Endodermal cell (in vitro differentiated cells): ENCODE measurements around the gene TNFAIP8L1. TPM values are rescaled to one million over a fixed set of nuclear protein-coding genes. Genes with fewer than 3 reads are reported as not detected.
A peak's percentile ranks its signal among the peaks of the same experiment; 100 is the strongest.

Source experiments
- DNase-seq: peaks from one replicate; pipeline ENCODE4 v3.0.0-alpha.2; 2017
- H3K27ac ChIP-seq: 2 replicates; pipeline ENCODE4 v1.5.1; 2013; ENCODE audit warnings: mild to moderate bottlenecking, low read depth, low read length, moderate library complexity
- H3K27me3 ChIP-seq: 2 replicates; pipeline ENCODE4 v1.6.1; 2013; ENCODE audit warnings: mild to moderate bottlenecking, low read length, moderate library complexity; ENCODE audit not compliant: insufficient read depth, control insufficient read depth, poor library complexity, severe bottlenecking
- H3K36me3 ChIP-seq: 2 replicates; pipeline ENCODE4 v1.7.0; 2013; ENCODE audit warnings: mild to moderate bottlenecking, low read length, moderate library complexity; ENCODE audit not compliant: control insufficient read depth, insufficient read depth
- H3K4me1 ChIP-seq: one replicate; pipeline ENCODE4 v1.7.0; 2013; ENCODE audit warnings: low read length; ENCODE audit not compliant: control insufficient read depth, insufficient read depth
- H3K4me3 ChIP-seq: 2 replicates; pipeline ENCODE4 v1.5.1; 2013; ENCODE audit warnings: mild to moderate bottlenecking, low read length, moderate library complexity
- H3K9ac ChIP-seq: 2 replicates; pipeline ENCODE4 v1.6.1; 2013; ENCODE audit warnings: mild to moderate bottlenecking, low read length, moderate library complexity; ENCODE audit not compliant: poor library complexity, severe bottlenecking; ENCODE audit errors: extremely low read depth
- H3K9me3 ChIP-seq: 2 replicates; pipeline ENCODE4 v1.6.1; 2013; ENCODE audit warnings: mild to moderate bottlenecking, low read length, moderate library complexity; ENCODE audit not compliant: control insufficient read depth
- H3K27ac Mint-ChIP-seq: 2 replicates; pipeline ENCODE4 v1.8.0; 2020; ENCODE audit warnings: mixed read lengths
- H3K27me3 Mint-ChIP-seq: 2 replicates; pipeline ENCODE4 v1.8.0; 2021; ENCODE audit warnings: mild to moderate bottlenecking, mixed read lengths; ENCODE audit not compliant: insufficient read depth
- H3K36me3 Mint-ChIP-seq: 2 replicates; pipeline ENCODE4 v1.8.0; 2020; ENCODE audit warnings: low read depth, mixed read lengths
- H3K4me1 Mint-ChIP-seq: 2 replicates; pipeline ENCODE4 v1.8.0; 2020; ENCODE audit warnings: mixed read lengths
- H3K4me3 Mint-ChIP-seq: 2 replicates; pipeline ENCODE4 v1.8.0; 2020; ENCODE audit warnings: mild to moderate bottlenecking, moderate library complexity, mixed read lengths
- H3K9me3 Mint-ChIP-seq: 2 replicates; pipeline ENCODE4 v1.8.0; 2020; ENCODE audit warnings: mild to moderate bottlenecking, mixed read lengths
- WGBS, 2 experiments: methylation state at CpG; one replicate each; pipeline versions ENCODE4 v1.1.5 to v1.1.7; 2013; ENCODE audit warnings: missing lambda C conversion rate in 2 of 2, mixed read lengths in 1 of 2; ENCODE audit not compliant: insufficient coverage in 1 of 2, insufficient read length in 1 of 2; 5-methylcytosine and 5-hydroxymethylcytosine counted together
- total RNA-seq, 2 donors: library from RNA; stranded (reverse); fragmentation: NEBNext Ultra II Directional in 1 of 2; extraction: Animal tissue kit (Norgen Biotek cat#: 25700) in 1 of 2; gene quantifications; 2 replicates in 1 of 2; 3 replicates in 1 of 2; pipeline ENCODE4 v1.2.1, GENCODE V29; 2021
- TF ChIP-seq, protein P1 (sequence below): fragments of 200-600 bp; sonication (generic); conservative IDR thresholded peaks from 2 replicates; pipeline ENCODE4 v1.5.0; 2021; ENCODE audit warnings: antibody characterized with exemption, mild to moderate bottlenecking

The TNFAIP8L1 gene
- total RNA-seq, 2 donors from 2014 or later, result 18.1 to 25.5 TPM

- Mint-ChIP-seq H3K4me1 (no peaks in the 10 kb centered on the region), H3K4me3 (no peak overlapping the region), H3K27ac (no peak overlapping the region), H3K27me3 (no peaks in the 10 kb centered on the region), H3K9me3 (no peaks in the 10 kb centered on the region), H3K36me3 (peaks cover 45% of the 10 kb centered on the region)
- peaks cover 30% of the 10 kb centered on the region for H3K36me3 ChIP-seq
- H3K4me1 ChIP-seq, result no peaks in the 10 kb centered on the region
- H3K4me3 ChIP-seq, result no peak overlapping the region
- H3K9me3 ChIP-seq, result no peaks in the 10 kb centered on the region
- no peak overlapping the region for H3K27ac ChIP-seq
- H3K9ac ChIP-seq, result no peak overlapping the region
- TF ChIP-seq, protein P1, sequence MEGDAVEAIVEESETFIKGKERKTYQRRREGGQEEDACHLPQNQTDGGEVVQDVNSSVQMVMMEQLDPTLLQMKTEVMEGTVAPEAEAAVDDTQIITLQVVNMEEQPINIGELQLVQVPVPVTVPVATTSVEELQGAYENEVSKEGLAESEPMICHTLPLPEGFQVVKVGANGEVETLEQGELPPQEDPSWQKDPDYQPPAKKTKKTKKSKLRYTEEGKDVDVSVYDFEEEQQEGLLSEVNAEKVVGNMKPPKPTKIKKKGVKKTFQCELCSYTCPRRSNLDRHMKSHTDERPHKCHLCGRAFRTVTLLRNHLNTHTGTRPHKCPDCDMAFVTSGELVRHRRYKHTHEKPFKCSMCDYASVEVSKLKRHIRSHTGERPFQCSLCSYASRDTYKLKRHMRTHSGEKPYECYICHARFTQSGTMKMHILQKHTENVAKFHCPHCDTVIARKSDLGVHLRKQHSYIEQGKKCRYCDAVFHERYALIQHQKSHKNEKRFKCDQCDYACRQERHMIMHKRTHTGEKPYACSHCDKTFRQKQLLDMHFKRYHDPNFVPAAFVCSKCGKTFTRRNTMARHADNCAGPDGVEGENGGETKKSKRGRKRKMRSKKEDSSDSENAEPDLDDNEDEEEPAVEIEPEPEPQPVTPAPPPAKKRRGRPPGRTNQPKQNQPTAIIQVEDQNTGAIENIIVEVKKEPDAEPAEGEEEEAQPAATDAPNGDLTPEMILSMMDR, result no peak
- WGBS, 2 experiments, result 94 to 98% methylated on average over 23 to 28 of the region's 28 CpGs
- no peak for DNase-seq
- H3K27me3 ChIP-seq, result no peaks in the 10 kb centered on the region
Measured at GRCh38 chr19:4684312-4685095, 45.2 kb downstream of the TNFAIP8L1 start.

GRCh38 chr19:4686700-4687099 lies 47.4 kb downstream of the TNFAIP8L1 start:
- H3K4me3 ChIP-seq, result no peak overlapping the region
- no peak for DNase-seq
- no peak overlapping the region for H3K9ac ChIP-seq
- Mint-ChIP-seq H3K9me3 (no peaks in the 10 kb centered on the region), H3K4me1 (no peaks in the 10 kb centered on the region), H3K36me3 (peaks cover 49% of the 10 kb centered on the region), H3K27ac (peak overlapping the region; percentile 66), H3K27me3 (no peaks in the 10 kb centered on the region), H3K4me3 (no peak overlapping the region)
- no peak overlapping the region for H3K27ac ChIP-seq
- TF ChIP-seq, protein P1, result no peak
- no peaks in the 10 kb centered on the region for H3K27me3 ChIP-seq
- no peaks in the 10 kb centered on the region for H3K4me1 ChIP-seq
- WGBS, 2 experiments, result 95 to 97% methylated on average over 10 of the region's 10 CpGs
- no peaks in the 10 kb centered on the region for H3K9me3 ChIP-seq
- H3K36me3 ChIP-seq, result peaks cover 38% of the 10 kb centered on the region

- Mint-ChIP-seq H3K27ac (no peak overlapping the region), H3K4me1 (no peaks in the 10 kb centered on the region), H3K9me3 (no peaks in the 10 kb centered on the region), H3K27me3 (no peaks in the 10 kb centered on the region), H3K36me3 (peaks cover 49% of the 10 kb centered on the region), H3K4me3 (no peak overlapping the region)
- WGBS, 2 experiments, result 89 to 95% methylated on average over 10 to 11 of the region's 11 CpGs
- no peak overlapping the region for H3K4me3 ChIP-seq
- H3K27me3 ChIP-seq, result no peaks in the 10 kb centered on the region
- no peak for DNase-seq
- no peak overlapping the region for H3K9ac ChIP-seq
- H3K36me3 ChIP-seq, result peaks cover 34% of the 10 kb centered on the region
- TF ChIP-seq, protein P1, result no peak
- H3K9me3 ChIP-seq, result no peaks in the 10 kb centered on the region
- no peak overlapping the region for H3K27ac ChIP-seq
- no peaks in the 10 kb centered on the region for H3K4me1 ChIP-seq
Measured at GRCh38 chr19:4687396-4687795, 48.1 kb downstream of the TNFAIP8L1 start.
